ENCODE results near the gene LRMDA.

- TF ChIP-seq ZNF843 (tag by site-specific recombination; IDR thresholded peaks at IDR 0.05) (no peak), SETDB1 (IDR thresholded peaks at IDR 0.05; ENCODE audit: insufficient read length, low read length) (no peak), CTCF (tag by site-specific recombination; IDR thresholded peaks at IDR 0.05) (no peak), TCF7L2 (IDR thresholded peaks at IDR 0.05; ENCODE audit: borderline replicate concordance, low read depth, low read length) (no peak), ZNF148 (tag by site-specific recombination; IDR thresholded peaks at IDR 0.05; ENCODE audit: borderline replicate concordance) (no peak), ZNF830 (tag by site-specific recombination; IDR thresholded peaks at IDR 0.05; ENCODE audit: low read depth) (no peak), PRDM2 (tag by site-specific recombination; IDR thresholded peaks at IDR 0.05; ENCODE audit: borderline replicate concordance) (no peak)
Observed at GRCh38 chr10:75550191-75550590, 118.8 kb downstream of the LRMDA start.
